HCT116 (cell line): ENCODE results near the gene TNFRSF1A. TPM values are rescaled to one million over a fixed set of nuclear protein-coding genes. Genes with fewer than 3 reads are reported as not detected.

Source experiments
- ATAC-seq: fragments of 200-7000 bp; cut with Tn5 transposase; 2 replicates; pipeline ENCODE4 v1.9.1; 2020; ENCODE audit warnings: mild to moderate bottlenecking, moderate library complexity
- BruUV-seq: library from RNA; stranded (reverse); fragments of 400-500 nt; replicated peaks from 2 replicates; lab custom pipeline; 2021; lab: Mats Ljungman, UMichigan
- CTCF ChIA-PET: fragments of 300-600 bp; sonication (Branson Sonifier 250); formaldehyde crosslinking; loops from one replicate; lab custom pipeline; 2021; ENCODE audit warnings: antibody characterized with exemption; lab: Charles Lee
- POLR2A ChIA-PET: fragments of 300-600, 350-600 bp; sonication (Branson Sonifier 250); formaldehyde crosslinking; loops from one replicate; lab custom pipeline; 2021; ENCODE audit warnings: antibody characterized with exemption; lab: Charles Lee
- RAD21 ChIA-PET, 2 experiments: fragments of 300-600 bp; sonication (Branson Sonifier 250); formaldehyde crosslinking; loops; one replicate each; lab custom pipeline; 2023; ENCODE audit warnings: low total read pairs in 2 of 2; ENCODE audit not compliant: uncharacterized antibody in 2 of 2, unreplicated experiment in 2 of 2, low non-redundant PET in 1 of 2; lab: Charles Lee
- DNase-seq: peaks from one replicate; pipeline ENCODE4 v3.0.0-alpha.2; 2010; ENCODE audit warnings: low read depth, low spot score
- H2AFZ ChIP-seq: fragments of 200-600 bp; shearing (Covaris generic), sonication (generic); 2 replicates; pipeline ENCODE4 v1.6.1; 2017; ENCODE audit warnings: low read depth, mixed run types, mixed read lengths, antibody characterized with exemption, low read length; ENCODE audit not compliant: poor library complexity, severe bottlenecking
- H3K27ac ChIP-seq: 2 replicates; pipeline ENCODE4 v1.5.1; 2012; ENCODE audit warnings: low read depth, low read length
- H3K27me3 ChIP-seq: fragments of 200-600 bp; sonication (generic); 2 replicates; pipeline ENCODE4 v1.6.1; 2016; ENCODE audit warnings: mixed run types, low read length, mixed read lengths; ENCODE audit not compliant: insufficient read depth
- H3K36me3 ChIP-seq, 2 experiments: fragments of 200-500 bp in 1 of 2; fragments of 200-600 bp in 1 of 2; sonication (Bioruptor generic) in 1 of 2; sonication (generic) in 1 of 2; 2 replicates each; pipeline versions ENCODE4 v1.5.1 to v1.6.1; 2014 to 2016; ENCODE audit warnings: low read length in 2 of 2, inconsistent platforms in 1 of 2, mixed read lengths in 1 of 2, mixed run types in 1 of 2; ENCODE audit not compliant: insufficient read depth in 2 of 2, control insufficient read depth in 1 of 2
- H3K4me1 ChIP-seq, 2 experiments: fragments of 200-600 bp in 1 of 2; sonication (generic) in 1 of 2; 2 replicates each; pipeline versions ENCODE4 v1.5.1 to v1.6.1; 2012 to 2017; ENCODE audit warnings: low read length in 2 of 2, inconsistent platforms in 1 of 2, mild to moderate bottlenecking in 1 of 2, mixed read lengths in 1 of 2, mixed run types in 1 of 2, moderate library complexity in 1 of 2; ENCODE audit not compliant: insufficient read depth in 2 of 2, control insufficient read depth in 1 of 2
- H3K4me2 ChIP-seq: fragments of 200-600 bp; sonication (generic); 2 replicates; pipeline ENCODE4 v1.6.1; 2017; ENCODE audit warnings: mixed run types, low read length, mixed read lengths
- H3K4me3 ChIP-seq, 2 experiments: fragments of 200-600 bp in 1 of 2; sonication (generic) in 1 of 2; replicated peaks in 1 of 2; 2 replicates each; pipeline ENCODE4 v1.5.1; 2011 to 2016; ENCODE audit warnings: low read length in 2 of 2, control low read depth in 1 of 2, low read depth in 1 of 2, mild to moderate bottlenecking in 1 of 2, mixed read lengths in 1 of 2, mixed run types in 1 of 2
- H3K79me2 ChIP-seq: fragments of 200-600 bp; sonication (generic); 2 replicates; pipeline ENCODE4 v1.6.1; 2017; ENCODE audit warnings: mild to moderate bottlenecking, mixed run types, low read length, moderate library complexity, mixed read lengths; ENCODE audit not compliant: insufficient read depth
- H3K9ac ChIP-seq: fragments of 200-600 bp; sonication (generic); 2 replicates; pipeline ENCODE4 v1.6.1; 2016; ENCODE audit warnings: low read length, mixed read lengths
- H3K9me2 ChIP-seq: fragments of 200-600 bp; sonication (generic), shearing (Covaris generic); 2 replicates; pipeline ENCODE4 v1.6.1; 2017; ENCODE audit warnings: mixed run types, mild to moderate bottlenecking, moderate library complexity; ENCODE audit not compliant: insufficient read depth
- H3K9me3 ChIP-seq, 2 experiments: fragments of 200-500 bp in 1 of 2; fragments of 200-600 bp in 1 of 2; sonication (Bioruptor generic) in 1 of 2; sonication (generic) in 1 of 2; 2 replicates each; pipeline ENCODE4 v1.6.1; 2014 to 2017; ENCODE audit warnings: low read length in 2 of 2, mixed read lengths in 2 of 2, inconsistent platforms in 1 of 2, low read depth in 1 of 2, mild to moderate bottlenecking in 1 of 2, mixed run types in 1 of 2, moderate library complexity in 1 of 2; ENCODE audit not compliant: control insufficient read depth in 1 of 2, insufficient read depth in 1 of 2
- H4K20me1 ChIP-seq: fragments of 200-600 bp; sonication (generic), shearing (Covaris generic); 2 replicates; pipeline ENCODE4 v1.6.1; 2017; ENCODE audit warnings: mixed run types, mild to moderate bottlenecking, moderate library complexity; ENCODE audit not compliant: insufficient read depth
- CBX3 ChIP-seq: IDR thresholded peaks from 2 replicates; pipeline ENCODE4 v1.6.1; 2012; ENCODE audit warnings: low read depth
- CEBPB ChIP-seq: IDR thresholded peaks from 2 replicates; pipeline ENCODE4 v1.6.1; 2012; ENCODE audit warnings: low read depth
- CTCF ChIP-seq, 3 experiments: fragments of 200-600 bp in 1 of 3; sonication (generic) in 1 of 3; IDR thresholded peaks in 2 of 3; conservative IDR thresholded peaks in 1 of 3; 2 replicates each; pipeline ENCODE4 v1.5.1; 2012 to 2017; ENCODE audit warnings: low read depth in 2 of 3, low read length in 2 of 3, antibody characterized with exemption in 1 of 3, borderline replicate concordance in 1 of 3, control low read depth in 1 of 3, mild to moderate bottlenecking in 1 of 3, mixed read lengths in 1 of 3, mixed run types in 1 of 3, moderate library complexity in 1 of 3; ENCODE audit not compliant: insufficient read depth in 1 of 3
- EGR1 ChIP-seq: IDR thresholded peaks from 2 replicates; pipeline ENCODE4 v1.6.1; 2012; ENCODE audit warnings: low read depth
- ELF1 ChIP-seq: IDR thresholded peaks from 2 replicates; pipeline ENCODE4 v1.6.1; 2012; ENCODE audit warnings: low read depth, borderline replicate concordance
- EZH2 ChIP-seq: fragments of 200-600 bp; sonication (generic); IDR thresholded peaks from 2 replicates; pipeline ENCODE4 v1.6.1; 2017; ENCODE audit warnings: antibody characterized with exemption, mixed run types
- POLR2AphosphoS5 ChIP-seq: IDR thresholded peaks from 2 replicates; pipeline ENCODE4 v1.6.1; 2011; ENCODE audit warnings: mild to moderate bottlenecking, low read depth, low read length, moderate library complexity
- RAD21 ChIP-seq: IDR thresholded peaks from 2 replicates; pipeline ENCODE4 v1.6.1; 2012; ENCODE audit warnings: low read depth, mild to moderate bottlenecking
- SP1 ChIP-seq: IDR thresholded peaks from 2 replicates; pipeline ENCODE4 v1.6.1; 2012; ENCODE audit warnings: low read depth
- SRF ChIP-seq: IDR thresholded peaks from 2 replicates; pipeline ENCODE4 v1.6.1; 2012; ENCODE audit warnings: low read depth
- YY1 ChIP-seq: IDR thresholded peaks from 2 replicates; pipeline ENCODE4 v1.6.1; 2011; ENCODE audit warnings: low read length, low read depth, moderate library complexity, mild to moderate bottlenecking; ENCODE audit not compliant: insufficient replicate concordance; ENCODE audit errors: extremely low read depth
- ZBTB33 ChIP-seq: IDR thresholded peaks from 2 replicates; pipeline ENCODE4 v1.6.1; 2011; ENCODE audit warnings: mild to moderate bottlenecking, low read length, moderate library complexity; ENCODE audit not compliant: insufficient replicate concordance; ENCODE audit errors: extremely low read depth
- ZFX ChIP-seq: fragments of 450-650 bp; IDR thresholded peaks from 2 replicates; pipeline ENCODE4 v1.6.1; 2017
- ZNF274 ChIP-seq: fragments of 200-500 bp; sonication (Bioruptor generic); IDR thresholded peaks from 2 replicates; pipeline ENCODE4 v1.6.1; 2014; ENCODE audit warnings: mild to moderate bottlenecking, low read depth, low read length, inconsistent platforms
- intact Hi-C: fragments of 100-400 bp; cut with micrococcal nuclease; formaldehyde crosslinking; loops from 2 replicates; pipeline ENCODE4 v1.10.0; 2022
- total RNA-seq: library from RNA; stranded (reverse); gene quantifications from one replicate; pipeline ENCODE4 v1.2.1, GENCODE V29; 2021; ENCODE audit not compliant: unreplicated experiment
- TF ChIP-seq, protein P1 (sequence below): IDR thresholded peaks from 2 replicates; pipeline ENCODE4 v1.6.1; 2012

Gene TNFRSF1A
- total RNA-seq, 1 experiment from 2014 or later, result 129 TPM

DNA sequence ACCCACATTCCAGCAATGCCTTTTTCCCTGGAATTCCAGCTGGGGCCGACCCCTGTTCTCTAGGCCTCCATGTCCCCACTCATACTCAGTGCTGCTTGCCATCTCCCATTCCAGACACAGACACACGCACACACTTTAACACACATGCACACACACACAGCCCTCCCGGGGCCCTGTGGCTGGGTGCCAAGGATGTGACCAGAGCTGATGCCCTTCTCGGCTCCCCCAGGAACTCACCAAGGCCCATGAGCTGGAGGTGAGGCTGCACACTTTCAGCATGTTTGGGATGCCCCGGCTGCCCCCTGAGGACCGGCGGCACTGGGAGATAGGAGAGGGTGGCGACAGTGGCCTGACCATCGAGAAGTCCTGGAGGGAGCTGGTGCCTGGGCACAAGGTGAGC lies 27.1 kb downstream of the TNFRSF1A start (continued):
- TF ChIP-seq ZFX (no peak), CEBPB (no peak), EGR1 (no peak)

GRCh38 chr12:6313326-6313940 lies 28.4 kb downstream of the TNFRSF1A start:
- ChIA-PET RAD21 (no interaction called here), POLR2A (interaction anchor here (1.3 to 1.4 kb wide), 2 partner anchors 9 to 13 kb away, joined by 3 to 5 read pairs; no protein-coding TSS in a partner anchor), CTCF (no interaction called here)
- no peaks in the 10 kb centered on the region for H4K20me1 ChIP-seq
- peaks cover 31 to 37% of the 10 kb centered on the region in 2 experiments for H3K4me1 ChIP-seq
- peaks cover 0 to 12% of the 10 kb centered on the region in 2 experiments; a peak in 2 of 4 replicates for H3K36me3 ChIP-seq
- H3K9ac ChIP-seq, result peak overlapping the region; percentile 26; the same call in 1 of the 2 replicates
- H3K9me2 ChIP-seq, result no peaks in the 10 kb centered on the region
- DNase-seq (no peak), ATAC-seq (no peak)
- no TSS peak for BruUV-seq
- H2AFZ ChIP-seq, result no peak overlapping the region
- intact Hi-C loops, result no loop called here
- H3K27me3 ChIP-seq, result no peaks in the 10 kb centered on the region
- H3K27ac ChIP-seq, result peak overlapping the region; percentile 57
- TF ChIP-seq ZNF274, result no peak
- TF ChIP-seq CTCF (IDR thresholded peaks at IDR 0.05 in 2 of 3, conservative IDR thresholded peaks at IDR 0.05 in 1 of 3; ENCODE audit: borderline replicate concordance in 1 of 3, insufficient read depth in 1 of 3, low read depth in 2 of 3, low read length in 2 of 3), result no peak
- no peak for TF ChIP-seq RAD21
- TF ChIP-seq CBX3, result no peak
- TF ChIP-seq YY1, result no peak
- no peak for TF ChIP-seq ZBTB33
- TF ChIP-seq, protein P1, sequence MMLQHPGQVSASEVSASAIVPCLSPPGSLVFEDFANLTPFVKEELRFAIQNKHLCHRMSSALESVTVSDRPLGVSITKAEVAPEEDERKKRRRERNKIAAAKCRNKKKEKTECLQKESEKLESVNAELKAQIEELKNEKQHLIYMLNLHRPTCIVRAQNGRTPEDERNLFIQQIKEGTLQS, result no peak
- no peak for TF ChIP-seq SRF
- no peak for TF ChIP-seq SP1
- TF ChIP-seq POLR2AphosphoS5, result no peak
- no peak for TF ChIP-seq EGR1
- TF ChIP-seq ELF1, result no peak
- TF ChIP-seq EZH2, result no peak
- no peaks in the 10 kb centered on the region for H3K9me3 ChIP-seq
- H3K79me2 ChIP-seq, result no peaks in the 10 kb centered on the region
- 0 out of 4 replicates have a peak overlapping the region, but pooled peaks of 1 of the 2 experiments have one; percentile 8 for H3K4me3 ChIP-seq
- H3K4me2 ChIP-seq, result peak overlapping the region; percentile 93
